ENCODE measurements around the gene NEK7.

DNA sequence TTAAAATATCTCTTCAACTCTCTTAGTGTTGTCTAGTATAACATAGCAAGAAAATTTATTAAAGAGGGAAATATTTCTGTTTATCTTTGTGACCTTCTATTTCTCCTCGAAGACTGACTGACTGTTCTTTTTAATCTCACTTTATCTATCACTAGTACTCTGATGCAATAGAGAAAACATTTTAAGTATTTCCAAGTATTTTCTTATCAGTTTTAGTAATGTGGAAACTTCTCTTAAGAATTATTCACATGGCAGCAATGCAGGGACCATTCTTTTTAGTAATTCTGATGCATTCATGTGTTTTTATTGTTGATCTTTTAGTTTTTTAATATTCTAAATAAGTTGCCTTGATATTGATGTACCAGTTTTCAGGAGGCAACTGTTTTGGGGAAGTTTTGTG lies 115.7 kb downstream of the NEK7 start:
- TF ChIP-seq, protein P1, sequence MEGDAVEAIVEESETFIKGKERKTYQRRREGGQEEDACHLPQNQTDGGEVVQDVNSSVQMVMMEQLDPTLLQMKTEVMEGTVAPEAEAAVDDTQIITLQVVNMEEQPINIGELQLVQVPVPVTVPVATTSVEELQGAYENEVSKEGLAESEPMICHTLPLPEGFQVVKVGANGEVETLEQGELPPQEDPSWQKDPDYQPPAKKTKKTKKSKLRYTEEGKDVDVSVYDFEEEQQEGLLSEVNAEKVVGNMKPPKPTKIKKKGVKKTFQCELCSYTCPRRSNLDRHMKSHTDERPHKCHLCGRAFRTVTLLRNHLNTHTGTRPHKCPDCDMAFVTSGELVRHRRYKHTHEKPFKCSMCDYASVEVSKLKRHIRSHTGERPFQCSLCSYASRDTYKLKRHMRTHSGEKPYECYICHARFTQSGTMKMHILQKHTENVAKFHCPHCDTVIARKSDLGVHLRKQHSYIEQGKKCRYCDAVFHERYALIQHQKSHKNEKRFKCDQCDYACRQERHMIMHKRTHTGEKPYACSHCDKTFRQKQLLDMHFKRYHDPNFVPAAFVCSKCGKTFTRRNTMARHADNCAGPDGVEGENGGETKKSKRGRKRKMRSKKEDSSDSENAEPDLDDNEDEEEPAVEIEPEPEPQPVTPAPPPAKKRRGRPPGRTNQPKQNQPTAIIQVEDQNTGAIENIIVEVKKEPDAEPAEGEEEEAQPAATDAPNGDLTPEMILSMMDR (IDR thresholded peaks at IDR 0.05; ENCODE audit: poor library complexity), result no peak
- TF ChIP-seq EZH2 (IDR thresholded peaks at IDR 0.05; ENCODE audit: borderline replicate concordance) (no peak), EZH2phosphoT487 (IDR thresholded peaks at IDR 0.05; ENCODE audit: low read depth, severe bottlenecking, unreplicated experiment) (no peak)
